ENCODE measurements around the gene ASIC4.

The ASIC4 gene

DNA sequence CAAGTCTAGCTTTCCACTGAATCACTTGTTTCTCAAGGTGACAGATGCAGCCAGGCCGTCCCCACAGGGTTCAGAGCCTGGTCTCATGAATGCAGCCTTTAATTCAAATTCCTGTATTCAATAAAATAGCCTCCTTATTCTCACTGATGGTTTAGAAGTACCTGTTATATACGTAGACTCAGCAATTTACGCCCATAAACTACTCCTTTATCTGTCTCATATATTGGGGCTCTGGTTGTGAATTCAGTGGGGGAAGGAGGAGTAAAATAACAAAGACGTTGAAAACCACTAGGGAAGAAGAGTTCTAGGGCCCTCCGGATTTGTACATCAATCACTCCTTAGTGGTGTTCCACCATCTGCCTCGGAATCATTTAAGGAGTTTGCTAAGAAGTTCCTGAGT lies 55.4 kb downstream of the ASIC4 start:
- no peak for DNase-seq (ENCODE audit: low spot score)

DNA sequence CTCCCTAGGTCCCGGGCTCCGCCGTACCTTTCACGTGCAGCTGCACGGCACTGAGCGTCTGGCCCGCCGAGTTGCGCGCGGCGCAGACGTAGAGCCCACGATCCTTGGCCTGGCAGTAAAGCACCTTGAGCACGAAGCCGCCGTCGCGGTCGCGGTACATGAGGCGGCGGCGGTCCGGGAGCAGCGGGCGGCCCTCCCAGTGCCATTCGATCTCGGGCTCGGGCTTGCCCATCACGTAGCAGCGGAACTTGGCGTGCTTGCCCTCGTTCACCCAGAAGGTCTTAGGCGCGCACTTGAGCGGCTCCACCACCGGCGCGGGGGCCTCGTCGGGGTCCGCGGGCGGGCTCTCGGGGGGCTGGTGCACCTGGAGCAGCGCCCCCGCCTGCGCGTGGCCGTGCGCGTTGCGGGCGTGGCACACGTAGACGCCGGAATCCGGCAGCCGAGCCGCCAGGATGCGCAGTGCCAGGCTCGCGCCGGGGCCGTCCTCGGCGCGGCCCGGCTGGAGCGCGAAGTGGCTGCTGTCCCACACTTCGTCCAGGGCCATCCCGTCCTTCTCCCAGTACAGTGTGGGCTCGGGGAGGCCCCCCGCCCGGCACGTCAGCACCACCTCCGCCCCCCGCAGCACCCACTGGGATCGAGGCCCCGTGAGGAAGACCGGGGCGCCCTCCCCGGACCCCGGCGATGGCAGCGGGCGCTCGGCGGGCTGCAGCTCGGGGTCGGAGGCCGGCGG lies 56.1 kb downstream of the ASIC4 start:
- no peak for DNase-seq (ENCODE audit: low spot score)

DNA sequence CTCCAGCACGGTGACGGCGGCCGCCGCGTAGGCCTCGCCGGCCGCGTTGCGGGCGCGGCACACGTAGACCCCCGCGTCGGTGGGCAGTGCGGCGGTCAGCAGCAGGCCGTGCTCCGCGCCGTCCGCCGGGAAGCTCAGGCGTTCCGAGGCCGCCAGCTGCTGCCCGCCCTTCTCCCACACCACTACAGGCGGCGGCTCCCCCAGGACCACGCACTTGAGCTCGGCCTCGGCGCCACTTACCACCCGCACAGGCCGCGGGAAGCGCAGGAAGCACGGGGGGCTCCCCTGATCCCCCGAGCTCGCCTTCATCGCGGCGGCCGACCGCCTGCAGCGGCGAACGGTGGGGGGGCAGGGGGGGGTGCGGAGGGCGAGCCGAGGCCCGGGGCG lies 56.6 kb downstream of the ASIC4 start:
- DNase-seq (ENCODE audit: low spot score), result no peak

DNA sequence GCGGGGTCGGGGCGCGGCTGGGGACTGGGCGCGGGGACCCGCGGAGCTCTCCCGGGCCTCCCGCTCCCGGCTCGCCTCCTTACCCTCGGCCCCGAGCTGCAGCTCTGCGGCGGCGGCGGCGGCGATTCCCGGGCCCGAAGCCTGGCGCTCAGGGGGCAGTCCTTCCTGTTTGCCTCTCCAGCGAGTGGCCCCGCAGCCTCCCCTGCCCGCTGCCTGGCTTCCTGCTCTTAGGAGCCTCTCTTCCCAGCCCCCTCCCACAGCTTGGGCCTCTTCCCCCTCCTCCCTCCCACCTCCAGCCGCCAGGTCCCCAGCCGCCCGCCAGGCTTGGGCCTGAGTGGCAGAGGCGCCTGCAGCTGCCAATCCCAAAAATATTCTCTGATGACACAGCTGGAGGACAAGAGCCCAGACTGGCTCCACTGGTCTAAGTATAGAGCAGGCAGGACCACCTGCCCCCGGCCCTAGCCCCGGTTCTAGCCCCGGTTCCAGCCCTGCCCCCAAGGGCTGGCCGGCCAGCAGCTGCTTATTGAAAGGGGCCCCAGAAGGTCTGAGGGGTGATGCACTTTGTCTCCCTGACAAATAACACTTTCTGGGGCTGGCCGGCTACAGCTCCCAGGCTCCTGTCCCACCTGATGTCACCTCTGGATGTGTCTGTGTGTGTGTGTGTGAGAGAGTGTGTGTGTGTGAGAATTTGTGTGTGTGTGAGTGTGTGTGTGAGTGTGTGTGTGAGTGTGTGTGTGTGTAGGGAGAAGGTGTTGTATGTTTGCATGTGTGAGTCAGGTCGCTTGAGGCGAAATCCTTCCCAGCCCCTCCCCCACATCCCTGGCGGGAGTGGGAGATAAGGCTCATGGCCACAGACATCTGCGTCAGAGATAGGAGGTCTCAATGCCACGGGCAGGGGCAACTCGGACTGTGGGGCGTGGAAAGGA lies 57.3 kb downstream of the ASIC4 start, which contains the start of gene OBSL1:
OBSL1 (minus strand) TSS at position 229 of the 926 bp plus-strand sequence. CDS start 307 bp downstream, outside the sequence.
- no peak for DNase-seq (ENCODE audit: low spot score)

DNA sequence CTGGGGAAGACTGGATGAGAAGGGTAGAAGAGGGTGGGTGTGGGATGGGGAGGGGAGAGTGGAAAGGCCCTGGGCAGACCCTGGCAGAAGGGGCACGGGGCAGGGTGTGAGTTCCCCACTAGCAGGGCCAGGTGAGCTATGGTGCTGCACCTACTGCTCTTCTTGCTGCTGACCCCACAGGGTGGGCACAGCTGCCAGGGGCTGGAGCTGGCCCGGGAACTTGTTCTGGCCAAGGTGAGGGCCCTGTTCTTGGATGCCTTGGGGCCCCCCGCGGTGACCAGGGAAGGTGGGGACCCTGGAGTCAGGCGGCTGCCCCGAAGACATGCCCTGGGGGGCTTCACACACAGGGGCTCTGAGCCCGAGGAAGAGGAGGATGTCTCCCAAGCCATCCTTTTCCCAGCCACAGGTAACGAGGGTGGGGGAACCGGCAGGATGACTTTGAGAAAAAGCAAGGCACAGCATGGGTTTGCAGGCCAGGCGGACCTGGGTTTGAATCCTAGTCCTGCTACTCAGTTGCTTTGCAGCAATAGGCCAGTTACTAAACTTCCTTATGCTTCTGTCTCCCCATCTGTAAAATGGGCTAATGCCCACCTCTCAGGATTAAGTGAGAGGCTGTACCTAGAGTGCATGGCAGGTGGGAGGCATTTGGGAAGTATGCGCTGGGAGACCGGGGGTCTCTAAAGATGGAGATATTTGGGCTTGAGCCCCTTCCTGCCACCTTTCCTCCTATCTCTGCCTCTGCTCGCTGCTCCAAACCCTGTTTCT lies 58.1 kb downstream of the ASIC4 start, which contains the start of gene INHA:
INHA (plus strand) TSS at position 74 of the 765 bp plus-strand sequence; CDS start at position 139, 65 bp downstream.
- no peak for DNase-seq (ENCODE audit: low spot score)

GRCh38 chr2:219573166-219573565 lies 58.9 kb downstream of the ASIC4 start:
- no peak for DNase-seq (ENCODE audit: low spot score)

GRCh38 chr2:219574484-219575311 lies 60.4 kb downstream of the ASIC4 start:
- DNase-seq (ENCODE audit: low spot score), result no peak

GRCh38 chr2:219575566-219576504 lies 61.6 kb downstream of the ASIC4 start:
- DNase-seq (ENCODE audit: low spot score), result no peak

DNA sequence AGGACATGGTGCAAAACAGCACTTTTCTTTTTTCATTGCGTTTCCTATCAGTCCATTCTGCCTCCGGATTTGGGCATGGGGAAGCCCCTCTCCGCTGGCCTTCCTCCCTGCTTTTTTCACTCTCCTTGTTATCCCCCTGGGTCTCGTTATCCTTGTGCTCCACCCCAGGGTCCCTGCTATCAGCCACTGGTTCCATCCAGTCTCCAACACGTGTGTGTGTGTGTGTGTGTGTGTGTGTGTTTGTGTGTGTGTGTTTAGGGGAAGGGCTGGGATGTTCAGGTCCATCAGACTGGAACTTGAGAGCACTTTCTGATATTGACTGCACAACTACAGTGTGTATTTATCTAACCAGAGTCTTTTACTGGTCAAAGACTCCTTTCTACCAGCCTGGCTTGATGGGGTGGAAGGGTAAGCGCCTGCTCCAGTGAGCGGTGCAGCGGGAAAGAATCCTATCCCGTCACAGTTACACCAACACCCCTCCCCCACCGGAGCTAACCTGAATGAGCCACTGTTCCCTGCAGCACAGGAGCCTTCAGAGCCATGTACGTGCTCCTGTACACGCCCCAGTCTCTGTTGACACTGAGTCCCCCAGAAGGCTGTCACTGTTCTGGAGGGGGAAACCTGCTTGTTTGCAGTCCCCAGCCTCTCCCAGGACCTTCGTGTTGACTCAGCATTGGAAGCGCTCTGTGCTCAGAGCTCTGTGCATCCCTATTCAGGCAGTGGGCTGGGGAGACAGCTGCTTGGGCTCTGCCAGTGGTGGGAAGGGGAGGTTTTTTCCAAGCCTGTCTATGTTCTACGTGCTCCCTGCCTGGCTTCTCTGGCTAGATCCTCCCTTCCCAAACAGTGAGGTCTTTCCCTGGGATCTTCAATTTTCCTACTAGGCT lies 62.5 kb downstream of the ASIC4 start:
- no peak for DNase-seq (ENCODE audit: low spot score)

GRCh38 chr2:219578811-219579613 lies 64.7 kb downstream of the ASIC4 start:
- DNase-seq (ENCODE audit: low spot score), result no peak

- no peak for DNase-seq (ENCODE audit: low spot score)
These were observed 67.1 kb downstream of the ASIC4 start for GRCh38 chr2:219581346-219581745.
